Loucy (cell line): Measurements from ENCODE around the gene IL18R1.

Experiments
- H2AFZ ChIP-seq: fragments of 200-600 bp; sonication (generic); 2 replicates; pipeline ENCODE4 v1.6.0; 2016; ENCODE audit warnings: antibody characterized with exemption, mild to moderate bottlenecking, low read length, moderate library complexity
- H3F3A ChIP-seq: fragments of 200-600 bp; 2 replicates; pipeline ENCODE4 v1.6.0; 2016; ENCODE audit warnings: antibody characterized with exemption, low read depth, mild to moderate bottlenecking
- H3K27me3 ChIP-seq: fragments of 200-600 bp; sonication (generic); 2 replicates; pipeline ENCODE4 v1.6.1; 2014; ENCODE audit warnings: low read length, mild to moderate bottlenecking; ENCODE audit not compliant: insufficient read depth, poor library complexity, severe bottlenecking
- H3K36me3 ChIP-seq: fragments of 200-600 bp; sonication (generic); 2 replicates; pipeline ENCODE4 v1.6.1; 2016; ENCODE audit warnings: low read length; ENCODE audit not compliant: insufficient read depth
- H3K4me1 ChIP-seq: fragments of 200-600 bp; sonication (generic); 2 replicates; pipeline ENCODE4 v1.5.1; 2014; ENCODE audit warnings: low read length, mild to moderate bottlenecking; ENCODE audit not compliant: insufficient read depth, poor library complexity, severe bottlenecking
- H3K4me2 ChIP-seq: fragments of 200-600 bp; sonication (generic); 2 replicates; pipeline ENCODE4 v1.6.0; 2014; ENCODE audit warnings: antibody characterized with exemption, low read length, low read depth, mild to moderate bottlenecking; ENCODE audit not compliant: poor library complexity, severe bottlenecking
- H3K4me3 ChIP-seq: fragments of 200-600 bp; sonication (generic); 2 replicates; pipeline ENCODE4 v1.5.1; 2014; ENCODE audit warnings: low read length, mild to moderate bottlenecking, mixed read lengths; ENCODE audit not compliant: poor library complexity, severe bottlenecking
- H3K79me2 ChIP-seq: fragments of 200-600 bp; sonication (generic); 2 replicates; pipeline ENCODE4 v1.6.1; 2014; ENCODE audit warnings: low read length; ENCODE audit not compliant: insufficient read depth
- H3K9ac ChIP-seq: fragments of 200-600 bp; sonication (generic); 2 replicates; pipeline ENCODE4 v1.6.0; 2014; ENCODE audit warnings: mild to moderate bottlenecking, low read depth, low read length, moderate library complexity; ENCODE audit not compliant: poor library complexity, severe bottlenecking
- H3K9me2 ChIP-seq: fragments of 200-600 bp; sonication (generic); replicated peaks from 2 replicates; pipeline ENCODE4 v1.6.1; 2016; ENCODE audit warnings: low read depth, low read length, mixed read lengths
- H3K9me3 ChIP-seq: fragments of 200-600 bp; sonication (generic); 2 replicates; pipeline ENCODE4 v1.6.1; 2014; ENCODE audit warnings: mild to moderate bottlenecking, antibody characterized with exemption, low read length, low read depth; ENCODE audit not compliant: insufficient read depth
- H4K20me1 ChIP-seq: fragments of 200-600 bp; sonication (generic); 2 replicates; pipeline ENCODE4 v1.6.0; 2014; ENCODE audit warnings: antibody characterized with exemption, low read length, mild to moderate bottlenecking; ENCODE audit not compliant: insufficient read depth, poor library complexity, severe bottlenecking
- EZH2phosphoT487 ChIP-seq: fragments of 200-600 bp; IDR thresholded peaks from 2 replicates; pipeline ENCODE4 v1.6.1; 2018; ENCODE audit warnings: antibody characterized with exemption, mild to moderate bottlenecking, moderate library complexity, borderline replicate concordance
- TF ChIP-seq, protein P1 (sequence below): fragments of 200-600 bp; sonication (generic); conservative IDR thresholded peaks from 2 replicates; pipeline ENCODE4 v1.5.1; 2014; ENCODE audit warnings: mild to moderate bottlenecking, antibody characterized with exemption, low read length

Gene IL18R1

DNA sequence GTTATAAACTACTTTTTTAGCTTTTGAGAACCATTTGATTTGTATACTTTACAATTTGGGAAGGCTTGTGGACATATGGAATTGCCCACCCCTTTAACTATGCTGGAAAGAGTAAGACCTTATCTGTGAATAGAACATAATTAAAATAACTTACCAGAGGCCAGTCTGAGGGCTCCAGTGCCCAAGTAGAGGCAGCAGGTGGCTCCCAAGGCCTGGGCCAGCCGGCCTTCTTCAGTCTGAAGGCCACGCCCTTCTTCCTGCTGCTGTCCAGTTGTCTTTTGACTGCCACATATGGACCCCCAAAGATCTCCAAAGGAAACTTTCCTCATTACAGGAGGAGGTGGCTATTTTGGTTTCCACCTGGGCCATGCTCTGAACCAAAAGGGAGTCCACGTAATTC, 55.4 kb downstream of the IL18R1 start:
- Histone ChIP-seq H3K4me3 (no peak overlapping the region), H3K36me3 (0 out of 2 replicates have a peak, but pooled peaks cover 3% of the 10 kb centered on the region), H3K27me3 (no peaks in the 10 kb centered on the region), H3K4me1 (peaks cover 17% of the 10 kb centered on the region), H3K4me2 (no peak overlapping the region), H3K79me2 (no peaks in the 10 kb centered on the region), H3K9me2 (no peaks in the 10 kb centered on the region), H2AFZ (no peak overlapping the region), H3K9me3 (peaks cover 24% of the 10 kb centered on the region), H4K20me1 (no peaks in the 10 kb centered on the region), H3F3A (no peaks in the 10 kb centered on the region), H3K9ac (no peak overlapping the region)
- TF ChIP-seq EZH2phosphoT487, result no peak
- TF ChIP-seq, protein P1, sequence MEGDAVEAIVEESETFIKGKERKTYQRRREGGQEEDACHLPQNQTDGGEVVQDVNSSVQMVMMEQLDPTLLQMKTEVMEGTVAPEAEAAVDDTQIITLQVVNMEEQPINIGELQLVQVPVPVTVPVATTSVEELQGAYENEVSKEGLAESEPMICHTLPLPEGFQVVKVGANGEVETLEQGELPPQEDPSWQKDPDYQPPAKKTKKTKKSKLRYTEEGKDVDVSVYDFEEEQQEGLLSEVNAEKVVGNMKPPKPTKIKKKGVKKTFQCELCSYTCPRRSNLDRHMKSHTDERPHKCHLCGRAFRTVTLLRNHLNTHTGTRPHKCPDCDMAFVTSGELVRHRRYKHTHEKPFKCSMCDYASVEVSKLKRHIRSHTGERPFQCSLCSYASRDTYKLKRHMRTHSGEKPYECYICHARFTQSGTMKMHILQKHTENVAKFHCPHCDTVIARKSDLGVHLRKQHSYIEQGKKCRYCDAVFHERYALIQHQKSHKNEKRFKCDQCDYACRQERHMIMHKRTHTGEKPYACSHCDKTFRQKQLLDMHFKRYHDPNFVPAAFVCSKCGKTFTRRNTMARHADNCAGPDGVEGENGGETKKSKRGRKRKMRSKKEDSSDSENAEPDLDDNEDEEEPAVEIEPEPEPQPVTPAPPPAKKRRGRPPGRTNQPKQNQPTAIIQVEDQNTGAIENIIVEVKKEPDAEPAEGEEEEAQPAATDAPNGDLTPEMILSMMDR, result no peak

DNA sequence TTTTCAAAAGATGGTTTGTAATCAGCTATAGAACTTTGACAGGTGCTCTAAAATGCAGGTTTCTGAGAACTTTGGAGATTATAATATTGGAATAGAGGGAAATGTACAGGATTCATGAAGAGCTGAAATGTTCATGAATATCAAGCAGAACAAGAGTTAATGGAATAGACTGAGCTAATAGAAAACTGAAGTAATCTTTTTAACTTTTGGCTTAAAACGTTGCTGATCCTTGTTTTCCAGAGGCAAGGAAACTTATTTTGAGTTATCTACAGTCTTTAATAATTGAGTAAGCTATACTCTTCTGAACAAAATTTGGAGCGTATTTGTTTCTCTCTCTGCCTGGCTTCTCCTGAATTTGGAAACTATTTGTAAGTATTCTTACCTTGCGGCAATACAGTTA, 56.6 kb downstream of the IL18R1 start:
- no peaks in the 10 kb centered on the region for H3K27me3 ChIP-seq
- H3K79me2 ChIP-seq, result no peaks in the 10 kb centered on the region
- H3K4me2 ChIP-seq, result no peak overlapping the region
- TF ChIP-seq EZH2phosphoT487, result no peak
- TF ChIP-seq, protein P1, result no peak
- peaks cover 29% of the 10 kb centered on the region for H3K4me1 ChIP-seq
- H3K4me3 ChIP-seq, result no peak overlapping the region
- no peak overlapping the region for H3K9ac ChIP-seq
- peaks cover 24% of the 10 kb centered on the region for H3K9me3 ChIP-seq
- peaks cover 7% of the 10 kb centered on the region; the same call in 1 of the 2 replicates for H3F3A ChIP-seq
- no peaks in the 10 kb centered on the region for H3K9me2 ChIP-seq
- H2AFZ ChIP-seq, result no peak overlapping the region
- 0 out of 2 replicates have a peak, but pooled peaks cover 3% of the 10 kb centered on the region for H3K36me3 ChIP-seq
- no peaks in the 10 kb centered on the region for H4K20me1 ChIP-seq

DNA sequence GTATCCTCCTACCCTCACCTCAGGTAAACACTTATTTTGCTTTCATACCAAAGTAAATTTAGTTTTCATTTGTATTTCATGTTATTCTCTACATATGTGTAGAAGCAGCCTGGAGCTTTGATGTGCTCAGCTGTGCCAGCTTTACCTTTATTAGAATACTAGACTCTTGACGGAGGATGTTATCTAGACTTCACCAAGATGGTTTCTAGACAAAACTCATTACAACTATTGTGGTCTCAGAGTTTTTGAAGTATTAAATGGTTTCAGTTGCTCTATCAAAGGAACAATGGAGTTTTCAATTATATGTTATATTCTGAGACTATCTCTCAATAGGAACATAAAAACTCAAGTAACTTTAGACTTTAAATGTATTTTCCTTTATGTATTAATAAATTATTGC, 62.4 kb downstream of the IL18R1 start:
- peak overlapping the region; percentile 96 for H3K9ac ChIP-seq
- no peaks in the 10 kb centered on the region for H4K20me1 ChIP-seq
- peaks cover 40% of the 10 kb centered on the region for H3K79me2 ChIP-seq
- peaks cover 24% of the 10 kb centered on the region for H3F3A ChIP-seq
- H3K9me3 ChIP-seq, result peaks cover 5% of the 10 kb centered on the region
- H3K4me1 ChIP-seq, result peaks cover 83% of the 10 kb centered on the region
- no peak overlapping the region for H2AFZ ChIP-seq
- H3K36me3 ChIP-seq, result no peaks in the 10 kb centered on the region
- H3K9me2 ChIP-seq, result no peaks in the 10 kb centered on the region
- peak overlapping the region; percentile 98 for H3K4me2 ChIP-seq
- H3K27me3 ChIP-seq, result no peaks in the 10 kb centered on the region
- TF ChIP-seq, protein P1, result no peak
- TF ChIP-seq EZH2phosphoT487, result no peak
- peak overlapping the region; percentile 80 for H3K4me3 ChIP-seq
